ENCODE results near the gene DNAJC8.
A peak's percentile ranks its signal among the peaks of the same experiment; 100 is the strongest.

DNAJC8 gene

GRCh38 chr1:28199328-28200233 is 33.2 kb downstream of the DNAJC8 start:
- Histone ChIP-seq H3K27me3 (ENCODE audit: insufficient read depth, poor library complexity, severe bottlenecking) (no peaks in the 10 kb centered on the region), H3K9me3 (ENCODE audit: severe bottlenecking) (no peaks in the 10 kb centered on the region), H3K36me3 (ENCODE audit: low read depth) (peaks cover 45% of the 10 kb centered on the region), H3K4me1 (ENCODE audit: insufficient read depth, poor library complexity, severe bottlenecking) (peaks cover 18% of the 10 kb centered on the region), H3K4me3 (ENCODE audit: severe bottlenecking) (no peak overlapping the region), H3K27ac (ENCODE audit: poor library complexity, severe bottlenecking) (no peak overlapping the region)
- no peak for TF ChIP-seq CTCF (IDR thresholded peaks at IDR 0.05; ENCODE audit: poor library complexity, severe bottlenecking)
- ATAC-seq (ENCODE audit: low read depth) (no peak), DNase-seq (ENCODE audit: low spot score) (no peak)

- Histone ChIP-seq H3K9me3 (ENCODE audit: severe bottlenecking) (no peaks in the 10 kb centered on the region), H3K36me3 (ENCODE audit: low read depth) (peaks cover 27% of the 10 kb centered on the region), H3K4me3 (ENCODE audit: severe bottlenecking) (no peak overlapping the region), H3K4me1 (ENCODE audit: insufficient read depth, poor library complexity, severe bottlenecking) (peaks cover 25% of the 10 kb centered on the region), H3K27ac (ENCODE audit: poor library complexity, severe bottlenecking) (peak overlapping the region; percentile 66), H3K27me3 (ENCODE audit: insufficient read depth, poor library complexity, severe bottlenecking) (no peaks in the 10 kb centered on the region)
- no peak for TF ChIP-seq CTCF (IDR thresholded peaks at IDR 0.05; ENCODE audit: poor library complexity, severe bottlenecking)
- DNase-seq (ENCODE audit: low spot score) (no peak), ATAC-seq (ENCODE audit: low read depth) (no peak)
Measured at GRCh38 chr1:28197682-28198415, 35.0 kb downstream of the DNAJC8 start.

- no peaks in the 10 kb centered on the region for H3K9me3 ChIP-seq (ENCODE audit: severe bottlenecking)
- H3K36me3 ChIP-seq (ENCODE audit: low read depth) = peaks cover 24% of the 10 kb centered on the region
- no peak for DNase-seq (ENCODE audit: low spot score)
Measured at GRCh38 chr1:28196330-28196729, 36.5 kb downstream of the DNAJC8 start.

GRCh38 chr1:28195780-28196179 is 37.0 kb downstream of the DNAJC8 start:
- Histone ChIP-seq H3K4me1 (ENCODE audit: insufficient read depth, poor library complexity, severe bottlenecking) (peaks cover 28% of the 10 kb centered on the region), H3K4me3 (ENCODE audit: severe bottlenecking) (no peak overlapping the region), H3K27ac (ENCODE audit: poor library complexity, severe bottlenecking) (peak overlapping the region; percentile 66), H3K9me3 (ENCODE audit: severe bottlenecking) (no peaks in the 10 kb centered on the region), H3K36me3 (ENCODE audit: low read depth) (peaks cover 18% of the 10 kb centered on the region), H3K27me3 (ENCODE audit: insufficient read depth, poor library complexity, severe bottlenecking) (no peaks in the 10 kb centered on the region)
- TF ChIP-seq CTCF (IDR thresholded peaks at IDR 0.05; ENCODE audit: poor library complexity, severe bottlenecking) = no peak
- DNase-seq (ENCODE audit: low spot score) = no peak
- ATAC-seq (ENCODE audit: low read depth) = no peak

More at GRCh38 chr1:28196330-28196729, 36.5 kb downstream of the DNAJC8 start:
- Histone ChIP-seq H3K4me3 (ENCODE audit: severe bottlenecking) (no peak overlapping the region), H3K27ac (ENCODE audit: poor library complexity, severe bottlenecking) (peak overlapping the region; percentile 66), H3K27me3 (ENCODE audit: insufficient read depth, poor library complexity, severe bottlenecking) (no peaks in the 10 kb centered on the region), H3K4me1 (ENCODE audit: insufficient read depth, poor library complexity, severe bottlenecking) (peaks cover 28% of the 10 kb centered on the region)
- ATAC-seq (ENCODE audit: low read depth) = no peak
- no peak for TF ChIP-seq CTCF (IDR thresholded peaks at IDR 0.05; ENCODE audit: poor library complexity, severe bottlenecking)
